B cell (primary cell): ENCODE measurements around the gene CALD1.

Source experiments
- EZH2 ChIP-seq: IDR thresholded peaks from 2 replicates; pipeline ENCODE4 v1.6.1; 2012; ENCODE audit warnings: borderline replicate concordance, low read depth, mild to moderate bottlenecking, moderate library complexity, low read length; ENCODE audit not compliant: insufficient read depth, poor library complexity, severe bottlenecking
- TF ChIP-seq, protein P1 (sequence below): fragments of 200-600 bp; IDR thresholded peaks from one replicate; pipeline ENCODE4 v1.8.0; 2022; ENCODE audit warnings: antibody characterized with exemption, mild to moderate bottlenecking

DNA sequence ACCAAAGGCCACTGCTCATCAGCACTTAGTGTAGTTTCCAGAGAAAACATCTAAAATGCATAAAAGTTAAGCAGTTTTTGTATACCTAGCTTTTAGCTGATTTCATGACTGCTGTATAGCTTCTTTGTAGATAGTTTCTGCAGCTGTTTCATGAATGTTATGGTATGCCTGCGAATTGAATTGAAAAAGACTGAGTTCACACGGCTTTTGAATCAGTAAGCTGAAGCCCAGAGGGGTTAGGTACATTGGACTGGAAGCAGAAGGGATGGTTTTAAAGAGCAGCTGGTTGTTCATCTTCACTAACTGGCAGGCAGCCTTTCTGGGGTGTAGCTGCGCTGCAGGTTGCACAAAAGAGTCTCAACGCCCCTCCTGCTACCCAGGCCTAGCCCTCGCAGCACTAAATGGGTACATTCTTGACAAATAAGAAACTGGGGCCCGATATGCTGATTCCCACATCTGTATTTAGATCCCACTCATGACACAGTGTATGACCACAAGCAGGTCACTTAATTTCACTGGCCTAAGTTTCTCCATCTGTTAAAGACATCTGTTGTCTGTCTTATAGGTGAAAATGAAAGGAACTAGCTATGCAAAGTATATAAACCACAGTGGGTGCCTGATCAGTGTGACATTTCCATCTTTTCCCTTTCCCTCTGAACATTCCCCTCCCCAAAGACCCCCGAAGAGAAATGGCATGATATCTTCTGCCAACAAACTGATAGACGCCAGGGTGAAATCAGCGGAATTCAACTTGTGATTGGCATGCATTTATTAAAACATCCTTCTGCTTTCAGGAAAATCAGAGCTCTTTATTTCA is 120.9 kb downstream of the CALD1 start:
- TF ChIP-seq, protein P1, sequence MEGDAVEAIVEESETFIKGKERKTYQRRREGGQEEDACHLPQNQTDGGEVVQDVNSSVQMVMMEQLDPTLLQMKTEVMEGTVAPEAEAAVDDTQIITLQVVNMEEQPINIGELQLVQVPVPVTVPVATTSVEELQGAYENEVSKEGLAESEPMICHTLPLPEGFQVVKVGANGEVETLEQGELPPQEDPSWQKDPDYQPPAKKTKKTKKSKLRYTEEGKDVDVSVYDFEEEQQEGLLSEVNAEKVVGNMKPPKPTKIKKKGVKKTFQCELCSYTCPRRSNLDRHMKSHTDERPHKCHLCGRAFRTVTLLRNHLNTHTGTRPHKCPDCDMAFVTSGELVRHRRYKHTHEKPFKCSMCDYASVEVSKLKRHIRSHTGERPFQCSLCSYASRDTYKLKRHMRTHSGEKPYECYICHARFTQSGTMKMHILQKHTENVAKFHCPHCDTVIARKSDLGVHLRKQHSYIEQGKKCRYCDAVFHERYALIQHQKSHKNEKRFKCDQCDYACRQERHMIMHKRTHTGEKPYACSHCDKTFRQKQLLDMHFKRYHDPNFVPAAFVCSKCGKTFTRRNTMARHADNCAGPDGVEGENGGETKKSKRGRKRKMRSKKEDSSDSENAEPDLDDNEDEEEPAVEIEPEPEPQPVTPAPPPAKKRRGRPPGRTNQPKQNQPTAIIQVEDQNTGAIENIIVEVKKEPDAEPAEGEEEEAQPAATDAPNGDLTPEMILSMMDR = no peak
- TF ChIP-seq EZH2 = no peak
